H9 (cell line): ENCODE results near the gene ARHGAP26. TPM values are rescaled to one million over a fixed set of nuclear protein-coding genes. Genes with fewer than 3 reads are reported as not detected.

Experiments used
- DNase-seq: peaks from one replicate; pipeline ENCODE4 v3.0.0-alpha.2; 2017
- H2AFZ ChIP-seq: one replicate; pipeline ENCODE4 v1.6.1; 2013; ENCODE audit warnings: mild to moderate bottlenecking, low read length, control low read depth, moderate library complexity
- H2AK5ac ChIP-seq: 2 replicates; pipeline ENCODE4 v1.6.1; 2013; ENCODE audit warnings: low read length, control low read depth, mixed read lengths; ENCODE audit not compliant: insufficient read length
- H2BK120ac ChIP-seq: one replicate; pipeline ENCODE4 v1.6.1; 2013; ENCODE audit warnings: low read depth, mild to moderate bottlenecking, low read length, control low read depth, inconsistent platforms; ENCODE audit not compliant: poor library complexity, severe bottlenecking
- H2BK12ac ChIP-seq: 2 replicates; pipeline ENCODE4 v1.6.1; 2013; ENCODE audit warnings: low read length, control low read depth, mixed read lengths, low read depth; ENCODE audit not compliant: insufficient read length
- H2BK15ac ChIP-seq: 2 replicates; pipeline ENCODE4 v1.6.1; 2013; ENCODE audit warnings: low read depth, low read length, control low read depth
- H2BK20ac ChIP-seq: one replicate; pipeline ENCODE4 v1.6.1; 2013; ENCODE audit warnings: low read depth, mild to moderate bottlenecking, low read length, control low read depth, inconsistent platforms; ENCODE audit not compliant: poor library complexity, severe bottlenecking
- H2BK5ac ChIP-seq: 2 replicates; pipeline ENCODE4 v1.6.1; 2013; ENCODE audit warnings: low read length, control low read depth, mixed read lengths; ENCODE audit not compliant: insufficient read length
- H3K14ac ChIP-seq: 2 replicates; pipeline ENCODE4 v1.6.1; 2013; ENCODE audit warnings: low read length, control low read depth; ENCODE audit not compliant: insufficient read depth
- H3K18ac ChIP-seq: 2 replicates; pipeline ENCODE4 v1.6.1; 2013; ENCODE audit warnings: low read depth, mild to moderate bottlenecking, mixed read lengths, low read length, control low read depth; ENCODE audit not compliant: insufficient read length
- H3K23ac ChIP-seq: 2 replicates; pipeline ENCODE4 v1.6.1; 2013; ENCODE audit warnings: low read length, control low read depth, mixed read lengths, low read depth; ENCODE audit not compliant: insufficient read length
- H3K23me2 ChIP-seq: 2 replicates; pipeline ENCODE4 v1.6.1; 2013; ENCODE audit warnings: low read depth, mild to moderate bottlenecking, mixed read lengths, low read length, control low read depth; ENCODE audit not compliant: insufficient read length, poor library complexity, severe bottlenecking
- H3K27ac ChIP-seq: 2 replicates; pipeline ENCODE4 v1.5.1; 2013; ENCODE audit warnings: low read length, control low read depth, mixed read lengths, low read depth; ENCODE audit not compliant: insufficient read length
- H3K27me3 ChIP-seq: 2 replicates; pipeline ENCODE4 v1.6.1; 2013; ENCODE audit warnings: low read length, control low read depth, inconsistent platforms; ENCODE audit not compliant: insufficient read depth
- H3K4ac ChIP-seq: 2 replicates; pipeline ENCODE4 v1.6.1; 2013; ENCODE audit warnings: low read depth, mild to moderate bottlenecking, control low read depth, inconsistent platforms, low read length, moderate library complexity
- H3K4me1 ChIP-seq: 2 replicates; pipeline ENCODE4 v1.6.1; 2013; ENCODE audit warnings: low read length, control low read depth, inconsistent platforms; ENCODE audit not compliant: insufficient read depth
- H3K4me2 ChIP-seq: 2 replicates; pipeline ENCODE4 v1.6.1; 2013; ENCODE audit warnings: low read length, control low read depth, mixed read lengths; ENCODE audit not compliant: insufficient read length, insufficient read depth
- H3K56ac ChIP-seq: 2 replicates; pipeline ENCODE4 v1.6.1; 2013; ENCODE audit warnings: low read depth, mild to moderate bottlenecking, mixed read lengths, low read length, control low read depth; ENCODE audit not compliant: insufficient read length
- H3K79me1 ChIP-seq: 2 replicates; pipeline ENCODE4 v1.6.1; 2013; ENCODE audit warnings: low read depth, mild to moderate bottlenecking, moderate library complexity, low read length, control low read depth, inconsistent platforms; ENCODE audit not compliant: insufficient read depth, poor library complexity, severe bottlenecking
- H3K79me2 ChIP-seq: 2 replicates; pipeline ENCODE4 v1.6.1; 2013; ENCODE audit warnings: low read length, control low read depth, inconsistent platforms; ENCODE audit not compliant: insufficient read depth
- H3K9ac ChIP-seq: 2 replicates; pipeline ENCODE4 v1.6.1; 2013; ENCODE audit warnings: low read length, control low read depth, mixed read lengths; ENCODE audit not compliant: insufficient read length; ENCODE audit errors: extremely low read depth
- H3K9me3 ChIP-seq: one replicate; pipeline ENCODE4 v1.6.1; 2013; ENCODE audit warnings: low read depth, low read length, inconsistent platforms; ENCODE audit not compliant: control insufficient read depth
- H3T11ph ChIP-seq: one replicate; pipeline ENCODE4 v1.6.1; 2013; ENCODE audit warnings: mild to moderate bottlenecking, low read length, control low read depth, inconsistent platforms
- H4K20me1 ChIP-seq: one replicate; pipeline ENCODE4 v1.6.1; 2013; ENCODE audit not compliant: control insufficient read depth, insufficient read length, insufficient read depth
- H4K5ac ChIP-seq: 2 replicates; pipeline ENCODE4 v1.6.1; 2013; ENCODE audit warnings: low read depth, mild to moderate bottlenecking, mixed read lengths, low read length, control low read depth; ENCODE audit not compliant: insufficient read length
- H4K8ac ChIP-seq: replicated peaks from 2 replicates; pipeline ENCODE4 v1.6.1; 2013; ENCODE audit warnings: low read length, control low read depth, mixed read lengths, low read depth; ENCODE audit not compliant: insufficient read length
- H4K91ac ChIP-seq: 2 replicates; pipeline ENCODE4 v1.6.1; 2013; ENCODE audit warnings: low read depth, mild to moderate bottlenecking, moderate library complexity, mixed read lengths, low read length, control low read depth; ENCODE audit not compliant: insufficient read length
- H3K27ac Mint-ChIP-seq, 3 experiments: 2 replicates in 2 of 3; 3 replicates in 1 of 3; pipeline ENCODE4 v1.8.0; 2020 to 2021; ENCODE audit warnings: mixed read lengths in 3 of 3, mild to moderate bottlenecking in 1 of 3, moderate library complexity in 1 of 3
- H3K27me3 Mint-ChIP-seq: 2 replicates; pipeline ENCODE4 v1.8.0; 2021; ENCODE audit warnings: low read depth, mild to moderate bottlenecking, moderate library complexity, mixed read lengths
- H3K36me3 Mint-ChIP-seq, 3 experiments: 2 replicates in 2 of 3; 3 replicates in 1 of 3; pipeline ENCODE4 v1.8.0; 2020 to 2021; ENCODE audit warnings: low read depth in 3 of 3, mixed read lengths in 3 of 3; ENCODE audit not compliant: insufficient read depth in 1 of 3
- H3K4me1 Mint-ChIP-seq, 2 experiments: 2 replicates each; pipeline ENCODE4 v1.8.0; 2020; ENCODE audit warnings: mixed read lengths in 2 of 2
- H3K4me3 Mint-ChIP-seq, 2 experiments: 2 replicates in 1 of 2; 3 replicates in 1 of 2; pipeline ENCODE4 v1.8.0; 2020 to 2021; ENCODE audit warnings: mild to moderate bottlenecking in 2 of 2, mixed read lengths in 2 of 2, moderate library complexity in 1 of 2
- H3K9me3 Mint-ChIP-seq, 2 experiments: 2 replicates in 1 of 2; 3 replicates in 1 of 2; pipeline ENCODE4 v1.8.0; 2020; ENCODE audit warnings: mild to moderate bottlenecking in 2 of 2, mixed read lengths in 2 of 2, moderate library complexity in 1 of 2
- CTCF ChIP-seq: fragments of 200-600 bp; sonication (generic); conservative IDR thresholded peaks from 3 replicates; pipeline ENCODE4 v1.8.0; 2021; ENCODE audit warnings: antibody characterized with exemption, mild to moderate bottlenecking
- WGBS: extraction: QIAGEN DNeasy Blood & Tissue Kit; methylation state at CpG from one replicate; pipeline ENCODE4 v1.1.7; 2013; ENCODE audit warnings: missing lambda C conversion rate, low lambda C conversion rate, mixed read lengths; ENCODE audit not compliant: insufficient read length; ENCODE audit errors: extremely low coverage; 5-methylcytosine and 5-hydroxymethylcytosine counted together
- total RNA-seq: library from RNA; stranded (reverse); gene quantifications from 2 replicates; pipeline ENCODE4 v1.2.1, GENCODE V29; 2021

Gene ARHGAP26
- total RNA-seq, 1 experiment from 2014 or later: 13.8 TPM

DNA sequence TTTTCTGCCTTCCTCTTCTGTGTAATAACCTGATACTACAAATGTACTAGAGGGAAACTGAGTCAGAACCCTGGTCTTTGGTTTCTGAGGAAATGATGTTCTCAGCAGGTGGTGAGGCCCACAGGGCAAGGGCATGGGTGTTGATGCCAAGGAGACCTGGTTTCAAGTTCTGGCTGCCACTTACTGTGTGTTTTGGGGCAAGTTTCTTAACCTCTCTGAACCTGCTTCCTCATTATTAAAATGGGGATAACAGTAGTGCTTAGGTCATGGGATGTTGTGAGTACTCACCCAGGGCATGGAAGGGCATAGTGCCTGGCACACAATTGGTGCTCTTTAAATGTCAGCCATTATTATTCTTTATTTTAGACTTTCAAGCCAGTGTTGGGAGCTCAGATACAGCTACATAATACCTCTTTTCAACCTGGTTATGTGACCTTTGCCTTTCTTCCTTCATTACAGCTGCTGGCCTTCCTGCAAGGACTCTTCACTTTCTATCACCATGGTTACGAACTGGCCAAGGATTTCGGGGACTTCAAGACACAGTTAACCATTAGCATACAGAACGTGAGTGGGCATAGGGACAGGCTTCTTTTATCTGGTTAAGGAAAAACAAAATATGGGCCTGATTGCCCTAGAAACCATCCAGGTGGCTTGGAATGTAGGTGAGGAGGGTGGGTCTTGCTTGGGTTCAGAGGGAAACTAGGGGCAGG lies 131.5 kb downstream of the ARHGAP26 start:
- Mint-ChIP-seq H3K27me3 (no peaks in the 10 kb centered on the region), H3K36me3 (peaks cover 10 to 37% (median 27%) of the 10 kb centered on the region in 3 experiments; a peak in 5 of 7 replicates), H3K27ac (peak overlapping the region in 2 of 3 experiments; percentile 31 to 38; a peak in 2 of 7 replicates), H3K4me3 (no peak overlapping the region), H3K4me1 (peaks cover 43% of the 10 kb centered on the region in 2 experiments), H3K9me3 (no peaks in the 10 kb centered on the region)
- Histone ChIP-seq H2BK12ac (no peak overlapping the region), H3K18ac (no peak overlapping the region), H3K4me1 (peaks cover 8% of the 10 kb centered on the region), H3K79me1 (no peaks in the 10 kb centered on the region), H3K4me2 (no peak overlapping the region), H4K5ac (no peak overlapping the region), H4K91ac (no peak overlapping the region), H2BK20ac (no peak overlapping the region), H2BK15ac (no peak overlapping the region), H3T11ph (no peak overlapping the region), H2AK5ac (no peak overlapping the region), H3K56ac (no peak overlapping the region), H2AFZ (no peak overlapping the region), H3K14ac (no peak overlapping the region), H4K8ac (no peak overlapping the region), H3K9ac (no peak overlapping the region), H4K20me1 (no peaks in the 10 kb centered on the region), H3K27ac (no peak overlapping the region), H3K27me3 (no peaks in the 10 kb centered on the region), H3K9me3 (no peaks in the 10 kb centered on the region), H3K23me2 (no peaks in the 10 kb centered on the region), H2BK5ac (no peak overlapping the region), H3K4ac (no peak overlapping the region), H3K79me2 (no peaks in the 10 kb centered on the region), H2BK120ac (no peak overlapping the region), H3K23ac (no peak overlapping the region)
- no peak for TF ChIP-seq CTCF
- WGBS: no CpG with 5 or more reads among the region's 3 CpGs
- DNase-seq: no peak
